HG03196 (cell line): ENCODE results near the gene DAB1.

Experiments used
- ATAC-seq: cut with Tn5 transposase; IDR thresholded peaks from one replicate; pipeline ENCODE4 v1.9.1; 2021; ENCODE audit not compliant: unreplicated experiment

DAB1 gene

DNA sequence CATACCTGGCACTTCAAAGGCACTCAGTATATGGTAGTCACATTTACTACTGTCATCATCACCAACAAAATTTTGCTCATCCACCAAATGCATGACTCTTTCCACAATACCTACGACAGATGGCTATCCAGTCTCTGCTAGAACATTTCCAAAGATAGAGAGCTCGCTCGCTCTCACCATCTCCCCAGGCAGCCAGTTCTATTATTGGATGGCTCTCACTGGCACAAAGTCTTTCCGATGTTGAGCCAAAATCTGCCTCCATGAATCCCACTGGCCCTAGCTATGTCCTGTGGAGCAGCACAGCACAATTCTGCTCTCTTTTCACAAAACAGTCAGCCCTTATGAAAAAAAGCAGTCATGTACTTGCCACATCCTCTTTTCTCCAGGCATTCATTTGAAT lies 102.1 kb downstream of the DAB1 start:
- no peak for ATAC-seq

DNA sequence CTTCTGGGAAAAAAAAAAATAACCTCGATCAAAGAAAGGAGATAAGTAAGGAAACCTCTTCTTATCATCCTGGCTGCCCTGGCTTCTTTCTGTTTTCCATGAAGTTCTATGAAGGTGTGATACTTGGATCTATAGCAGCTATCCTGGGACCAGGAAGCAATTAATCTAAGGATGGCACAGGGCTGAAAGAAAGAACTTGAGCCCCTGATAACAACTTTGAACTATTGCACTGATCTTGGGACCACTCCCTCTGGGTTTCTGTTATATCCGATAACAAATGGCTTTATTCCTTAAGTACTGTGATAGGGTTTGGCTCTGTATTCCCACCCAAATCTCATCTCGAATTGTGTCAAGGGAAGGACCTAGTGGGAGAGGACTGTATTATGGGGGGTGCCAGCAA lies 104.1 kb downstream of the DAB1 start:
- no peak for ATAC-seq

DNA sequence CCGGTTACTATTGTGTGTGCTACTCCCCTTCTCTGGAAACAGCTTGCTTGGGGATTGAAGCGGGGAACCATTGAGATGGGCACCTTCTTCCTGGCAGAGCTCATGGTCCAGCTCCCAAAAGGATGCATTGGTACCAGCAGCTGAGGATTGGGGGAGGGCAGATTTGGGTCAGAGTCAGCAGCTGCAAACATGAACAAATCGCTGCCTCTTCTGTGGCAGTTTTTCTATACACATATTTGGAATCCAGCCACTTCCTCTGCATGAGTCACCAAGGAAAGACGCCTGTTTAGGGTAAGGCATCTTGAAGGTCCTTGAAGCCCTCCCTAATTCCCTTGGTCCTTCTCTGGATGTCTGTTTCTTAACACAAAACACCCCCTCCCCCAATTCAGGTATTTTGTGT lies 104.7 kb downstream of the DAB1 start:
- no peak for ATAC-seq

DNA sequence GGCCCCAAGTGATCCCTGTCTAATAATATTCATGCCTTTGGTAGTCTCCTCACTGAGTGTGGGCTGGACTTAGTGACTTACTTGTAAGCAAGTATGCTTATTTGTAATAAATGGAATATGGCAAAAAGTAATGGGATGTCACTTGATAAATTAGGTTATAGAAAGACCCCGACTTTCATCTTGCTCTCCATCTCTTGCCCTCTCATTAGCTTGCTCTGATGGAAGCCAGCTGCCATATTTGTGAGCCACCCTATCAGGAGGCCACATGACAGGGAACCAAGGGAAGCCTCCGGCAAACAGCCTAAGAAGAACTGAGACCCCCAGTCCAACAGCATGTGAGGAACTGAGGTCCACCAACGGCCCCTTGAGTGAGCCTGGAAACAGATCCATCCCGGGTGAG lies 107.0 kb downstream of the DAB1 start:
- no peak for ATAC-seq

DNA sequence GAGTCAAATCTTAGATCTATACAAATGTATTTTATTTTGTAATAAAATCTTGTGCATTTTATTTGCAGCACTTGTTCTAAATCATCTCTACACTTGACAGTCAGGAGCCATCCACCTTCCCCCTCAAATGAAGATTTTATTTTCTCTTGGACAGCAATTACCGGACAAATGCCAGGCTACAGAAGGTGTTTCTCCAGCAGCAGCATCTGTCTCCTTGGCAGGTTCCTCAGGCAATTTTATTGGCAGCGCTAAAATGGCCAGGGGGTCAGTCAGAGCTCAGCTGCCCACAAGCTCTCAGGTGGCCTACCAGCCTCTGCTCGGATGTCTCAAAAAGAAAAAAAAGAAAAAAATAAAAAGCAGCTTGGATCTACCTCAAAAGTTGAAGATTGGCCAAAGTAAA lies 107.6 kb downstream of the DAB1 start:
- ATAC-seq: no peak

DNA sequence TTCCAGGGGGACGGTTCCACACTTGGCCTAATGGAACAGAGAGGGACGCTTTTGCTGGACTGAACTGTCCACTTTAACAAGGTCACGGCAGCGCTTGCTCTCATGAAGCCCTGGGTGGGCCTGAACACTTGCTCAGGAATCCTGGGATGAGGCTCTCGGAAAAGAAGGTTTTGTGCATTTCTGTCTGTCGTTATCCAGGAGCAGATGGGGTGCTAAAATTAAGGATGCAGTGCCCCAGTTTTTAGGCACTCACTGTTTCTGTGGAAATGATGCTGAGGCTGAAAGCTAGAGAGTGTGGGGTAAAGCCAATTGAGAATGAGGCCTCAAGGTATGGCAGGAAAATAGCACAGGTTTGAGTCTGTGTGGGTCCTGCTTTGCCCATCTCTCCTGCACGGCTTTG lies 111.0 kb downstream of the DAB1 start:
- ATAC-seq: no peak

DNA sequence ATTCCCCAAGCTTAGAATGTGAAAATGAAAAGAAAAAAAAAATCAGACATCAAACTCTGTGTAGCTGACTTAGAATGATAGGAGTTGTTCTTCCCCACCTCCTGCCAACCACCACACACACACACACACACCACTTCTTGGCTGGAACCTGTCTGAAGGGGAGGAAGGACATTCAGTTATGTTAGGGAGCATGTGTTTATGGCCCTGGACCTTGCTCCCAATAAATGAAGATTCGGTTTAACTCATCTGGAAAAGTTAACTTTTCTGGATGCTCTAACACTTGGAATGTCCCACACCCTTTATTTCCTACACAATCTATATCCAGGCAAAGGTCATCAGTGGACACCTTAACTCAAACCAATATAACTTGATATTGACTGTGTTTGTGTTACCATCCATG lies 112.4 kb downstream of the DAB1 start:
- ATAC-seq: no peak

DNA sequence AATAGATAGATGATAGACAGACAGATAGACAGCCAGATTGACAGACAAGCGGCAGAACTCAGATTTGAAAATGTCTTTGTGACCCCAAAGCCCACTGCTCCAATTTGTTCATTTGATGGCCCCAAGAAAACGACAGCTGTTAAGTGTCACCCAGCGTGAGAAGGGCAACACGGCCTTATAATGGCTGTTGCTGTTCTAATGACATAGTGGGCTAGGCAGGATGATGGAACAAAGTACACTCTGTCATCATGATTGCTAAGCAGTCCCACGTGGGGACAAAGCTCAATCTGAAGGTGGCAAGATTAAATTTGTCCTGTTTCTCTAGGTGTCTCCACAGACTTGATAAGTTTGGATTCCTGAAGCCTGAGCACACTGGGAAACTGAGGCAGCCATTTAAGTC lies 112.9 kb downstream of the DAB1 start:
- ATAC-seq: no peak

DNA sequence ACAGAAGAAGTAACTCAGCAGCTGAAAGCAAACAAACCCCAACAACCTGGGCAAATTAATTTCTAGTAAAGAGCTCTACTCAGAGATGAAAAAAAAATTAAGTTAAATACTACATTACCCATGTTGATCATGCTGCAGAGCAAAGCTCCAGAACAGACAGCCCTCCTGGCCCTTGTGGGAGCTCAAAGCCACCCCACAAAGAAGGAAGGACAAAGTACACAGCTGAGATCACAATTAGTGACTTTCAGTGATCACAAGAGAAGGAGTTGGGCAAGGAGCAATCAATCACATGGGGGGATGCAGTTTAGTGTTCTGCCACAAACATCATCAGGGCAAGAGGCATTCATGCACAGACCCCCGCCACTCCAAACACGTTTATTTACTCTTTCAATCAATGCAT lies 114.2 kb downstream of the DAB1 start:
- no peak for ATAC-seq

DNA sequence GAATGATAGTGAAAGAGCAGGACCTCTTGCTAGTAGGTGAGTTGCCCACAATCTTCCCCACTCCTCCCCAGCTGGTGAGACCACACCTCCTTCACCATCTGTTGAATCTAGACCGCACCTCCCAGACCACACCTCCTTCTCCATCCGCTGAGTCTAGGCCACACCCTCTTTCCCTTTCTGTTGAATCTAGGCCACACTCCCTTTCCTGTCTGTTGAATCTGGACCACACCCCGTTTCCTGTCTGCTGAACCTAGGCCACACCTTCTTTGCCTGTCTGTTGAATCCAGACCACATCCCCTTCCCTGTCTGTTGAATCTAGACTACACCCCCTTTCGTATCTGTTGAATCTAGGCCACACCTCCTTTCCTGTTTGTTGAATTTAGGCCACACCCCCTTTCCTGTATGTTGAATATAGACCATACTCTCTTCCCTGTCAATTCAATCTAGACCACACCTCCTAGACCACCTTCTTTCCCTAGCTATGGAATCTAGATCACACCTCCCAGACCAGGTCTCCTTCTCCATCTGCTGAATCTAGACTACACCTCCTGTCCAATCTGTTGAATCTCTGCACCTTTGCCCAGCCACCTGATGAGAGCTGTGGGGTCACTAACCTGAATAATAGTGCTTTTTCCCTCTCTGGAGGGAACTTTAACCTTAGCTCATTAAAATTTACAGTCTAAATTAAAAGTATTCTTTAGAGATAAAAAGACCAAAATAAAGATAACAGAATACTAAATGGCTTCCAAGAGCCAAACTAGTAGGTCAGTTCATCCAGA lies 116.3 kb downstream of the DAB1 start:
- peak; percentile 87 for ATAC-seq

DNA sequence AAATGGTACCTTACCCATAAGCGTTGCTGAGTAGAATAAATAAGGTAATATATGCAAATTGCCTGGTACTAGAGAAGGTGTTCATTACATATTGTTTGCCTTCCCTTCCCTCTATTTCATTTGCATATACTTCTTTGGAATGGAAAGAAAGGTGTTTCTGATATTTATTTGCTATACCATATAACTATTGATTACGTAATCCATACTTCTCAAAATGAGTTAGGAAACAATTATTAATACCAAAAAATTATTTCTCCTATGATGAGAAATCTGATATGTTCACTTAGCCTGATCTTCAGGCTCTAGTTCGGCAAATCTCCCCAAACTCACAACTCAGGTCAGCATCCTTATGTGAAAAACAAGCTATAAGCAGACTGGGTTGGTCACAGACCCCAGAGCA lies 119.3 kb downstream of the DAB1 start:
- no peak for ATAC-seq

DNA sequence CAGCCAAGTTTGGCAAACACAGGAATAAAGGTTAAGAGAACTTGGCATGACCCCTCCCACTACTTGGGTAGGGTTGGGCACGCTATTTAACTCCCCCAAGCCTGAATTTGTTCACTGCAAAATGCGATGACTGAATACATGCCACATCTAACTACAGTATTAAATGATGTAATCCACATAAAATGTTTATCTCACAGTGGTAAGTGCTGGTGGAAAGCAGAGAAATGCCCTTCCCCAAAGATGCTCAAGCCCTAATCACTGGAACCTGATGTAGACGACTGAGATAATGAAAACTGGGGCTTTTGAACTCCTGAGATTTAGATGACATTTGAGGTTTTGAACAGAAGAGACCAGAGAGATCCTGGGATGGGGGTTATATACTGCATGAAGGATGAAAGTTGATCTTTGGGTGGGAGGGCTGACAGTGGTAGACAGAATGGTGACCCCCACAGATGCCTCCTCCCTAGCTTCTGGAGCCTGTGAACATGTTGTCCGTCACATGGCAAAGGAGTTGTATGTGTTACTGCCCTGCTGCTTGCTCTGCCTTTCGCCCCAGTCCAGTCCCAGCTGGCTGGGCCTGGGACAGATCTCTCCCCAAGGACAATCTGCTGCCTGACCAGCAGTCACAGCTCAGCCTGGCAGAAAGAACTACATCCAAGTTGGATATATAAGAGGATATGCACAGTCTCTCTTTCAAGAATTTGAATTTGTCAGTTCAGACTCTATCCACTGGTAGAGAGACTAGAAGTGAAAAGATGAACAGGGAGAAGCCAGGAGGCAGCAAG lies 120.9 kb downstream of the DAB1 start:
- no peak for ATAC-seq

DNA sequence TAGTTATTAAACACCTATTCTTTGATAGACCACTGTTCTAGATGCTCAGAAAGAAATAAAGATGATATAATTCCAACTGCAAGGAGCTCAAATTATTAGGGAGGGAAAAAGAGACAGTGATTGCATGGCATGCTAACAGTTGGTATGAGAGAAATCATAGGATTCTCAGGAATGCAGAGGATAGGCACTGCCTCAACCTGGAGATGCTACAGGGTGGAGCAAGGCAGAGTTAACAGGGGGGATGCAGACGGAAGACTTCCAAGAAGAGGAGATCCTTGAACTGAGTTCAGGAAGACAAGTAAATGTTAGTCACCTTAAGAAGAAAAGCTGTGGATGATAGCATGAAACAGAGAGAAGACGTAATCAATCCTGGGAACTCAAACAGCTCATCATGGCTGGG lies 123.7 kb downstream of the DAB1 start:
- ATAC-seq: no peak

DNA sequence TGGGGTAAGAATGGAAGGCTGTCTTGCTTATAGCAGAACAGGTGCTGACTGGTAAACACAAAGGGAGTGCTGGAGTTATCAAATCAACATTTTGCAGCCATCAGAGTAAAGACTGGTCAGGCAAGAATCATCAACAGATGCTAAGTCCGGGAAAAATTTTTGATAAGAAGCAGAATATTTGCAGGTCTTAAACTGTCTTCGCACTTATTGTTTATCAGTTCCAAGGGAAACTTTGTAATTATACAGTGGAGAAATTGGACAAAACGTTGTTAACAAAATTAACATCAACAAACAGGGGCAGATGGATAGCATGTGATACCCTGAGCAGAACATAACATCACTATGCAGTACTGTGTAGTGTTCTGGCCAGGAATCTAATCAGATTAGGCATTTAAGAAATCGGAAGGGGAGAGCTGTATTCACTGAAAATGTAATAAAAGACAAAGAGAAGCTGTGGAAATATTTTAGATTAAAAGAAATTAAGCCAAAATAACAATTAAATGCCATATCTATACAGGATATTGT lies 127.1 kb downstream of the DAB1 start:
- ATAC-seq: no peak

DNA sequence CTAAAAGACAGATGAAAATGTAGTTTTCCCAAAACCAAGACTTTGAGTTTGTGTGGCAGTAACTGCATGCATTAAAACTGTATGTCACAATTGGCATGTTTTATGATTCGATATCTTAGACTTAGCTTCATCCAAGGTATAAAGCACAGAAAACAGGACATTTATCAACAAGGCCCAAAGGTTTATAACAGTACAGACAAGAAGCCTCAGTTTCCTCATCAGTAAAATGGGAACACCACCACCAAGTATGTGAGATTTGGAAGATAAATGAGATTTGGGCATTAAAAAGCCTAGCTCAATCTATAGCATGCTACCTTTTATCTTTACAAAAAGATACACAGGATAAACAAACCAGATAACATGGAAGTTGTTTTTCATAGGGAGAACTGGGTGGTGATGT lies 128.5 kb downstream of the DAB1 start:
- ATAC-seq: no peak

DNA sequence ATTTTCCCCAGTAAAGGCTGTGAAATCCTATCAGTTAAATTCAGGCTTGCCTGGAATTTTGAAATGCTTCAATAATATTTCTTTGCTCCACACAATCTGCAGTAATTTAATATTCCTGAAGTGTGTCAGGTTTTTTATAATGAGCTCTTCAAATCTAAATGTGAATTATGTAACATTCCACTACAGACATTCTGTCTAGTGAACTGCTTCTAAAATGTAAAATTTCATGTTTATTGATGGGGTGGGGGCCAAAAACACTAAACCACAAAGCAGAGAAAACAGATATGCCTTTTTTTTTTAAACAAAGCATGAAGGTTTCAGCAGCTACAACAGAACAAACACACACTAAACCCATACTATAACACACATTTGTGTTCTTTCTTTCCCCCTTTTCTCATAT lies 129.7 kb downstream of the DAB1 start:
- ATAC-seq: no peak

DNA sequence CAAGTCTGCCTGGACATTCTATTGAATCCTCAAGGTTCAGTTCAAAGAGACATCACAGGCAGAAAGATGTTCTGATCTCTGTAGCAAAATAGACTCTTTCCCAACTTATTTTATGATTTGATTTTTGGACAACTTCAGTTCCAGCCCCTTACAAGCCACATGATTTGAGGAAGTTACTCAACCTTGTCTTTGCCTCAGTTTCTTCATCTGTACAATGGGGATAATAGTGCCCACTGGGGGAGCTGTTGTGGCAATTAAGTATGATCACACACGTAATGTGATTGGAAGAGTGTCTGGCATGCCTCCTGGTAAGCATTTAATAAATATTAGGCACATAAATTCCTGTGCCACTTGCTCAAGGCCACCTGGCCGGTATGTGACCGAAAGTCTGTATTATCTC lies 130.6 kb downstream of the DAB1 start:
- no peak for ATAC-seq

DNA sequence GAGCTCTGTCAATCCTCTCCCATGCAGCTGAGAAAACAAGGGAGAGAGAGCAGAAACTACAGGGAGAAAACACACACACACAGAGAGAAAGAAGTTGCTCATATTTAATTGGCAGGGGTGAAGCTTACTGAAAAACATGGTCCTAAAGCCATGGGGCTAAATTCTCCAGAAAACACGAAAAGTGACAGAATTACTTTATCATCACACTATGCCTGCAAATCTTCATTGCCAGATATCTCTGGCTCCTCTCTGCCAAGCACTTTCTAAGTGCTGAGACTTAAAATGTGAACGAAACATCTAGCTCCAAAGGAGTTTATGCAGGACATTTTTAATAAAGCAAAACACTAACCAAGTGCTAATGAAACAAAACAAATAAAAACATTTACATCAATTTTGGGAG lies 134.1 kb downstream of the DAB1 start:
- ATAC-seq: no peak

DNA sequence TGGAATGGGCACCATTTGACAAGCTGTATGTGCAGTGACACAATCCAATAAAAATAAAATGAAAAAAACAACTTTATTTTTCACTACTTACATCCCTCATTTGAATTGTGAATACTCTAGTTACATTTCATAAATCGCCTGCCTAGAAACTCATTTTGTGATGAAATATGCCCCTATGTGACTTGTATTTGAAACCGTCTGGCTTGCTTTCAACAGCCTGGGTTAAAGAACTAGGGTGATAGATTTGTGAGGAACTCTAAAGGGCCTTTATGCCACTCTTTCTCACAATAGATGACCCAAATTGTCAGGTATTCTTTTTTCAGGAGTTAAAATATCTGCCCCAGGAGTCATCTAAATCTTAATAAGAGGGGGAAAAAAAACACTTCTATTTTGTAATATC lies 137.9 kb downstream of the DAB1 start:
- ATAC-seq: no peak

DNA sequence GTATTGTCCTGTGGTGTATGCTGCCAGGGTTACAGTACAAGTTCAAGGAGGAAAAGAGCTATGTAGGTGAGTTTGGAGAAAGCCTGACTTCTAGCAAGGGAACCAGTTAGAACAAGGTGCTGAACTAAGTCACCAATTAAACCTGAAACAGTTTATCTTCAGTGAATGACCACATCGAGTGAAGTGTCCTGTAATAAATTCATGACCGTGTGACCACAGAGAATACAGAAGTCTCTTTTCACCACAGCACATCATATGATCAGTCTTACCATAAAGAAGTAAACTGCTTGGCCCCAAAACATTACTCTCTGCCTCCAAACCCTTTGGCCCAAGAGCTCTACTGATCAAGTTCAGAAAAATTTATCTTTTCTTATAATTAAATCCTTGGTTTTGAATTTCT lies 141.4 kb downstream of the DAB1 start:
- no peak for ATAC-seq

DNA sequence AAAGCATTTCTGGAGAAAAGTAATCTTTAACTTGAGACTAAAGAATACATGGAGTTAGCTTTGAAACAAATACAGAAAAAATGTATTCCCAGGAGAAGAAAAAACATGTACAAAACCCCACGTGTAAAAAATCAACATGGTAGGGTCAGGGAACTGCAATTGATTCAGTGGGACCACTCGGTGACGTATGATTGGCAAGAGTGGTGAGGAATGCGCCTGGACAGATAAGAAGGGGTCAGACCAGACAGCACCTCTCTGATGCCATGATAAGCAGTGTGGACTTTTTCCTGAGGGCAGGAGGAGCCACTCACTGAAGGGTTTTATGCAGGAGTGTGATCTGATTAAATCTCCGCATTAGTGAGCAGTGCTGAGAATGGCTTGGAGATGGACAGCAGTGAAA lies 142.5 kb downstream of the DAB1 start:
- ATAC-seq: no peak

DNA sequence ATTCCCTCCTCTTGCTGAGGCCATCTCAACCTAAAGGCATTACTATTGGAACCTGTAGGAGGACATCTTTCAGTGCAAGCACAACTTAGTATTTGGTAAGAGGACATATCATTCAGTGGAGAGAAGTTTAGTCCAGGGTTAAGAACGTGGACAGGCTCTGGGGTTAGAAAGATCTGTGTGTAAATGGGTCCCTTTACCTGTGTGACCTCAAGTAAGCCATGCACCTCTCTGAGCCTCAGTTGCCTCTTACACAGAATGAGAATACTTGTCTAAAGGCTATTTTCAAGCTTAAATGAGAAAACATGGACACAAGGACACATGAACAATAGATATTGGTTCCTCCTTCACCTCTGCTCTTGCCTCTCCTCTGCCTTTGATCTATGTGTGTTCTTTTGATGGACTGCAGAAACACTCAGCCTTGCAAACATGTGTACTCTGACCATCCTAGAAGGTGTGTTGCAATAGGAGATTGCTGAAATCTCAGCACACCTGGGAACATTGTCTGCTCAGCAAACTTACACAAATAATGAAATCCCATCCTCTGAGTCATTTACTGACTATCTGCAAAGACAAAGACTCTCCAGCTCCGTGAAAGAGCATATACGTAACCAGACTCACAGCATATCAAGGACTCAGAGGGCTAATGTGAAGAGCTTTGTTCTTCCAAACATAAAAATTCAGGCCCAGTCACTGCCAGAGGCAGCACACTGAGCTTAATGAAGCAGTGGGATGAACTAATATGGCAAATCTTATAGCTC lies 143.8 kb downstream of the DAB1 start:
- ATAC-seq: no peak
